Hepatocyte (in vitro differentiated cells): ENCODE measurements around the gene PLEKHO1. TPM values are rescaled to one million over a fixed set of nuclear protein-coding genes. Genes with fewer than 3 reads are reported as not detected.
A peak's percentile ranks its signal among the peaks of the same experiment; 100 is the strongest.

Experiments
- DNase-seq: peaks from one replicate; pipeline ENCODE4 v3.0.0-alpha.2; 2016; ENCODE audit warnings: low spot score
- H2AFZ ChIP-seq: fragments of 200-600 bp; sonication (generic); 2 replicates; pipeline ENCODE4 v1.6.0; 2016; ENCODE audit warnings: antibody characterized with exemption, mild to moderate bottlenecking
- H3K27ac ChIP-seq: fragments of 200-600 bp; sonication (generic); 2 replicates; pipeline ENCODE4 v1.5.1; 2016; ENCODE audit warnings: mild to moderate bottlenecking
- H3K27me3 ChIP-seq: fragments of 200-600 bp; sonication (generic); 2 replicates; pipeline ENCODE4 v1.6.1; 2016
- H3K36me3 ChIP-seq: fragments of 200-600 bp; sonication (generic); replicated peaks from 2 replicates; pipeline ENCODE4 v1.5.1; 2016; ENCODE audit warnings: low read depth; ENCODE audit not compliant: insufficient read depth
- H3K4me1 ChIP-seq: fragments of 200-600 bp; sonication (generic); 2 replicates; pipeline ENCODE4 v1.5.1; 2016; ENCODE audit warnings: mild to moderate bottlenecking, moderate library complexity; ENCODE audit not compliant: insufficient read depth
- H3K4me2 ChIP-seq: fragments of 200-600 bp; sonication (generic); 2 replicates; pipeline ENCODE4 v1.6.0; 2016
- H3K4me3 ChIP-seq: fragments of 200-600 bp; sonication (generic); 2 replicates; pipeline ENCODE4 v1.5.1; 2016; ENCODE audit warnings: mild to moderate bottlenecking
- H3K79me2 ChIP-seq: fragments of 200-600 bp; sonication (generic); 2 replicates; pipeline ENCODE4 v1.6.0; 2017; ENCODE audit warnings: mild to moderate bottlenecking
- H3K9me2 ChIP-seq: fragments of 200-600 bp; sonication (generic); replicated peaks from 2 replicates; pipeline ENCODE4 v1.6.0; 2017; ENCODE audit warnings: mild to moderate bottlenecking; ENCODE audit not compliant: insufficient read depth
- H3K9me3 ChIP-seq: fragments of 200-600 bp; sonication (generic); 2 replicates; pipeline ENCODE4 v1.5.1; 2016; ENCODE audit warnings: low read depth, mild to moderate bottlenecking
- H4K20me1 ChIP-seq: fragments of 200-600 bp; sonication (generic); 2 replicates; pipeline ENCODE4 v1.6.0; 2016; ENCODE audit warnings: mild to moderate bottlenecking; ENCODE audit not compliant: insufficient read depth, poor library complexity, severe bottlenecking
- CTCF ChIP-seq: fragments of 200-600 bp; sonication (generic); IDR thresholded peaks from 2 replicates; pipeline ENCODE4 v1.5.1; 2016; ENCODE audit warnings: antibody characterized with exemption, mild to moderate bottlenecking; ENCODE audit not compliant: poor library complexity
- EZH2 ChIP-seq: fragments of 200-600 bp; sonication (generic); IDR thresholded peaks from 2 replicates; pipeline ENCODE4 v1.6.1; 2016; ENCODE audit warnings: antibody characterized with exemption, mild to moderate bottlenecking, borderline replicate concordance
- EZH2phosphoT487 ChIP-seq: fragments of 200-600 bp; sonication (generic); IDR thresholded peaks from one replicate; pipeline ENCODE4 v1.6.1; 2018; ENCODE audit warnings: antibody characterized with exemption, mild to moderate bottlenecking, low read depth, moderate library complexity; ENCODE audit not compliant: unreplicated experiment, severe bottlenecking
- WGBS: methylation state at CpG from one replicate; pipeline ENCODE4 v1.1.6; 2016; ENCODE audit warnings: low lambda C conversion rate; ENCODE audit errors: missing lambda C conversion rate; 5-methylcytosine and 5-hydroxymethylcytosine counted together
- polyA plus RNA-seq: library from polyadenylated mRNA; unstranded; fragments of >200 nt; fragmentation: Nextera tagmentation; extraction: Ambion mirVana; gene quantifications from 2 replicates; pipeline ENCODE4 v1.2.1, GENCODE V29; 2016
- total RNA-seq: library from RNA; depleted of rRNA; stranded (reverse); fragments of >200 nt; gene quantifications from 2 replicates; pipeline ENCODE4 v1.2.3, GENCODE V29; 2014

The PLEKHO1 gene
- total and polyA plus RNA-seq, 2 experiments from 2014 or later: 23.7 to 33.0 TPM

- no peak overlapping the region for H3K27ac ChIP-seq
- H3K4me1 ChIP-seq: peaks cover 3% of the 10 kb centered on the region
- H3K4me3 ChIP-seq: no peak overlapping the region
- no peak for DNase-seq
- no peak overlapping the region for H3K4me2 ChIP-seq
- no peak overlapping the region for H2AFZ ChIP-seq
- H3K79me2 ChIP-seq: peaks cover 21% of the 10 kb centered on the region
- H3K36me3 ChIP-seq: no peaks in the 10 kb centered on the region
- H3K27me3 ChIP-seq: peaks cover 6% of the 10 kb centered on the region
- no peak for TF ChIP-seq EZH2
- no peak for TF ChIP-seq EZH2phosphoT487
- no peak for TF ChIP-seq CTCF
- H4K20me1 ChIP-seq: peaks cover 6% of the 10 kb centered on the region
- WGBS: 79% methylated on average over 10 of the region's 10 CpGs
- H3K9me2 ChIP-seq: no peaks in the 10 kb centered on the region
- no peaks in the 10 kb centered on the region for H3K9me3 ChIP-seq
Measured at GRCh38 chr1:150146849-150147542, 2.7 kb upstream of the PLEKHO1 start.

- DNase-seq: no peak
- Histone ChIP-seq H3K27me3 (peaks cover 6% of the 10 kb centered on the region), H3K4me2 (peak overlapping the region; percentile 91), H3K79me2 (peaks cover 35% of the 10 kb centered on the region), H3K9me3 (no peaks in the 10 kb centered on the region), H3K27ac (peak overlapping the region; percentile 88), H3K4me3 (peak overlapping the region; percentile 92), H3K4me1 (peaks cover 8% of the 10 kb centered on the region), H3K9me2 (no peaks in the 10 kb centered on the region), H2AFZ (peak overlapping the region; percentile 94), H3K36me3 (no peaks in the 10 kb centered on the region), H4K20me1 (peaks cover 6% of the 10 kb centered on the region)
- TF ChIP-seq CTCF (no peak), EZH2phosphoT487 (no peak), EZH2 (no peak)
- 28% methylated on average over 8 of the region's 8 CpGs for WGBS
Measured at GRCh38 chr1:150148837-150149270, 862 bp upstream of the PLEKHO1 start.

DNA sequence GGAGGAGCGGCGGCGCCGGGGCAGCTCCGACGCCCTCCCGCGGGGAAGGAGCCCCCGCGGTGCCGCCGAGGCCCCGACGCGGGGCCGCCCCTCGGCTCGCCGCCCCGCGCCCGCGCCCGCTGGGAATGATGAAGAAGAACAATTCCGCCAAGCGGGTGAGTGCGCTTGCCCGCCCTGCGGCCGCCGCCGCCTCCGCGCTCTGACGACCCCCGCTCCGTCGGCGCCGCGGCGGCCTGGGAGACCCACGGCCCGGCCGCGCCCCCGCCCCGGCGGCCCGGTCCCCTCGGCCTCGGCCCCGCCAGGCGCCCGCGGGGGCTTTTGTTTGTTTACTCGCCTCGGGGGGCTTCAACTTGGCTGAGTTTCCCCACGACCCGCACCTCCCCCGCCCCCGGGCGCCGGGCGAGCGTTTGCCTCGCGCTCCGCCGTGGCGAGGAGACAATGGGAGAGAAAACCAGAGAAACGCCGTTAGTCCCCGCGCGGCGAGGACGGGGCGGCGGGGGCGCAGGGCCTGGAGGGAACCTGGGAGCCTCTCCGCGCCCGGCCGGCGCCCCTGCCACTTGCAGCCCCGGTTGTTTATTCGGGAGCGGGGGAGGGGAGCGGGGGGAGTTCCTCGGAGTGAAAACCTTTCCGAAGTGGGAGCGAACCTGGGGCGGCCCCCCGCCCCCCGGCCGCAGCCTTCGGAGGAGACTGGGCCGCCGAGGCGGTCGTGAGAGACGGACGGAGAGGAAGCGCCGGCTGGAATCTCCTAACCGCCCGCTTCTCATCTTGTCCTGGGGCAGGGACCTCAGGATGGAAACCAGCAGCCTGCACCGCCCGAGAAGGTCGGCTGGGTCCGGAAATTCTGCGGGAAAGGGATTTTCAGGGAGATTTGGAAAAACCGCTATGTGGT lies 661 bp downstream of the PLEKHO1 start:
- Histone ChIP-seq H3K4me3 (peak overlapping the region; percentile 92), H4K20me1 (peaks cover 6% of the 10 kb centered on the region), H3K4me1 (peaks cover 8% of the 10 kb centered on the region), H3K4me2 (peak overlapping the region; percentile 91), H3K27me3 (peaks cover 6% of the 10 kb centered on the region), H3K9me3 (no peaks in the 10 kb centered on the region), H3K9me2 (no peaks in the 10 kb centered on the region), H3K79me2 (peaks cover 35% of the 10 kb centered on the region), H2AFZ (peak overlapping the region; percentile 54), H3K27ac (peak overlapping the region; percentile 88), H3K36me3 (no peaks in the 10 kb centered on the region)
- DNase-seq: peak; percentile 52
- WGBS: 4% methylated on average over 40 of the region's 114 CpGs
- TF ChIP-seq CTCF: no peak
- TF ChIP-seq EZH2phosphoT487: no peak
- TF ChIP-seq EZH2: no peak
